Measurements from ENCODE around the gene CDK2.

DNA sequence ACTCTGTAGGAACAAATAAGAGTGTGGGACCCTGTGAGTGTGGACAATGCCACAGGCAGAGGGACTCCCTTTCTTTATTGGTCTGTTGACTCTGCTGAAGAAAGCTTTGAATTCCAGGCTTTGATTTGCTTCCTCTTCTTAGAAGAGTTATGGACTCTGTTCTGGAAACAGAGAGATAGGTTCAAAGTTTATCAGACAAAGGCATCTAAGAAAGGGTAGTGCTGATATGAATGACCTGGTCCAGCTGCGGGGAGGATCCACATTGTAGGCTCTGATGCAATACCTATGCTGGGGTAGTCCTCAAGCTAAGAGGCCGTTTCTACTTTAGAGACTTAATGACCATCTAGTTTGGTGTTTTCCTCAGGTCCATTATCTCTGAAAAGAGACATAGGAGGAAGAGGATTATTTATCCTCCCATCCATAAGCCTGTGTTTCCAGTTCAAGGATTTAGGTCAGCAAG is 43.5 kb downstream of the CDK2 start:
- TF ChIP-seq, protein P1, sequence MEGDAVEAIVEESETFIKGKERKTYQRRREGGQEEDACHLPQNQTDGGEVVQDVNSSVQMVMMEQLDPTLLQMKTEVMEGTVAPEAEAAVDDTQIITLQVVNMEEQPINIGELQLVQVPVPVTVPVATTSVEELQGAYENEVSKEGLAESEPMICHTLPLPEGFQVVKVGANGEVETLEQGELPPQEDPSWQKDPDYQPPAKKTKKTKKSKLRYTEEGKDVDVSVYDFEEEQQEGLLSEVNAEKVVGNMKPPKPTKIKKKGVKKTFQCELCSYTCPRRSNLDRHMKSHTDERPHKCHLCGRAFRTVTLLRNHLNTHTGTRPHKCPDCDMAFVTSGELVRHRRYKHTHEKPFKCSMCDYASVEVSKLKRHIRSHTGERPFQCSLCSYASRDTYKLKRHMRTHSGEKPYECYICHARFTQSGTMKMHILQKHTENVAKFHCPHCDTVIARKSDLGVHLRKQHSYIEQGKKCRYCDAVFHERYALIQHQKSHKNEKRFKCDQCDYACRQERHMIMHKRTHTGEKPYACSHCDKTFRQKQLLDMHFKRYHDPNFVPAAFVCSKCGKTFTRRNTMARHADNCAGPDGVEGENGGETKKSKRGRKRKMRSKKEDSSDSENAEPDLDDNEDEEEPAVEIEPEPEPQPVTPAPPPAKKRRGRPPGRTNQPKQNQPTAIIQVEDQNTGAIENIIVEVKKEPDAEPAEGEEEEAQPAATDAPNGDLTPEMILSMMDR (IDR thresholded peaks at IDR 0.05; ENCODE audit: borderline replicate concordance, extremely low read depth, low read length, poor library complexity, severe bottlenecking): no peak
- no peak for TF ChIP-seq EZH2 (IDR thresholded peaks at IDR 0.05; ENCODE audit: borderline replicate concordance, low read depth, low read length, severe bottlenecking)

Measured in DND-41 (cell line).